GM12872 (cell line): ENCODE measurements around the gene TMEM187.

ENCODE experiments used
- TF ChIP-seq, protein P1 (sequence below): IDR thresholded peaks from 3 replicates; pipeline ENCODE4 v1.5.1; 2011; ENCODE audit warnings: low read depth, mild to moderate bottlenecking, low read length, moderate library complexity; ENCODE audit not compliant: insufficient read depth

Gene TMEM187

DNA sequence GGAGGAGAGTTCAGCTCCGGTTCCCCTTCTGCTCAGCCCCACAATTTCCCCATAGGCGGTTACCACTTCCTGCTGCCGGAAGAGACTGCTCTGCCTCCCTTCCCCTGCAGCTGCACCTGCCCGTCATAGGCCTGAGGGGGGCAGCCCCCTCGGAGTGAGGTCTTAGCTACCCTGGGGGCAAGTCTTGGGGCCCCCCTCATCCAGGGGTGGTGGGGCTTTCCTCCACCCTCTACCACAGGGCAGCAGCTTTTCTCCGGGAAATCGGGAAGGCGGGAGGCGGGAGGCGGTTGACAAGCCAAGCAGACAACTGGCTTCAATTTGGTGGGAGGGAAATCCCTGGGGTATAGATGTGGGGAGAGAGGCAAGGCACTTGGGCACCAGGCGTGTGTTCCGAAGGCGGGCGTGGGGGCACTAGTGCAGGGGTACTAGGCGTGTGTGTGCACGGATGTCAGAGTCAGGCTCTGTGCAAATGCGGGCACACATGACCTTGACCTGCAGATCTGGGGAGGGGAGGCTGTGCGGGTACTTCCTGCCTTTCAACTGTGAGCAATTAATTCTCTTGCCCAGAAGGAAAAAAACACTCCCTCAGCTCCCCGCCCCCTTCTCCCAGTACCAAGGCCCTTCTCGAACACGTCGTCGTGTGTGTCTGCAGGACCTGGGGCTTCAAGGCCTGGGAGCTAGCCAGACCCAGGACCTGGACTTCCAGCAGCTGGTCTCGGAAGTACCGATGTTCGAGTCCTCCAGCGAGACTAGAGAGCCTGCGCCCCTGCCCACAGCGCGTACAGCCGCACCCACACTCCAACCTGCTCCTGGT is 45.5 kb upstream of the TMEM187 start:
- TF ChIP-seq, protein P1, sequence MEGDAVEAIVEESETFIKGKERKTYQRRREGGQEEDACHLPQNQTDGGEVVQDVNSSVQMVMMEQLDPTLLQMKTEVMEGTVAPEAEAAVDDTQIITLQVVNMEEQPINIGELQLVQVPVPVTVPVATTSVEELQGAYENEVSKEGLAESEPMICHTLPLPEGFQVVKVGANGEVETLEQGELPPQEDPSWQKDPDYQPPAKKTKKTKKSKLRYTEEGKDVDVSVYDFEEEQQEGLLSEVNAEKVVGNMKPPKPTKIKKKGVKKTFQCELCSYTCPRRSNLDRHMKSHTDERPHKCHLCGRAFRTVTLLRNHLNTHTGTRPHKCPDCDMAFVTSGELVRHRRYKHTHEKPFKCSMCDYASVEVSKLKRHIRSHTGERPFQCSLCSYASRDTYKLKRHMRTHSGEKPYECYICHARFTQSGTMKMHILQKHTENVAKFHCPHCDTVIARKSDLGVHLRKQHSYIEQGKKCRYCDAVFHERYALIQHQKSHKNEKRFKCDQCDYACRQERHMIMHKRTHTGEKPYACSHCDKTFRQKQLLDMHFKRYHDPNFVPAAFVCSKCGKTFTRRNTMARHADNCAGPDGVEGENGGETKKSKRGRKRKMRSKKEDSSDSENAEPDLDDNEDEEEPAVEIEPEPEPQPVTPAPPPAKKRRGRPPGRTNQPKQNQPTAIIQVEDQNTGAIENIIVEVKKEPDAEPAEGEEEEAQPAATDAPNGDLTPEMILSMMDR = no peak

DNA sequence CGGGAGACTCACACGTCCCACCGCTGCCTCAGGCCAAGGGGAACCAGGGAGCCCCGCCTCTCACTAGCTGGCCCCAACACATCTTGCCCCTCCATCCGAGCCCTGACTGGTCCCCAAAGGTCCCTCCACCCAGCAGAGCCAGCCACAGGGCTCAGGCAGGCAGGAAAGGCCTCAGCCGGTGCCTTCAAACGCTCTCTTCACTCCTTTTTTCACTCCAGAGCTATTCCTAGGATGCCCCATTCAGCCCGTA is 45.0 kb upstream of the TMEM187 start:
- TF ChIP-seq, protein P1 = no peak

DNA sequence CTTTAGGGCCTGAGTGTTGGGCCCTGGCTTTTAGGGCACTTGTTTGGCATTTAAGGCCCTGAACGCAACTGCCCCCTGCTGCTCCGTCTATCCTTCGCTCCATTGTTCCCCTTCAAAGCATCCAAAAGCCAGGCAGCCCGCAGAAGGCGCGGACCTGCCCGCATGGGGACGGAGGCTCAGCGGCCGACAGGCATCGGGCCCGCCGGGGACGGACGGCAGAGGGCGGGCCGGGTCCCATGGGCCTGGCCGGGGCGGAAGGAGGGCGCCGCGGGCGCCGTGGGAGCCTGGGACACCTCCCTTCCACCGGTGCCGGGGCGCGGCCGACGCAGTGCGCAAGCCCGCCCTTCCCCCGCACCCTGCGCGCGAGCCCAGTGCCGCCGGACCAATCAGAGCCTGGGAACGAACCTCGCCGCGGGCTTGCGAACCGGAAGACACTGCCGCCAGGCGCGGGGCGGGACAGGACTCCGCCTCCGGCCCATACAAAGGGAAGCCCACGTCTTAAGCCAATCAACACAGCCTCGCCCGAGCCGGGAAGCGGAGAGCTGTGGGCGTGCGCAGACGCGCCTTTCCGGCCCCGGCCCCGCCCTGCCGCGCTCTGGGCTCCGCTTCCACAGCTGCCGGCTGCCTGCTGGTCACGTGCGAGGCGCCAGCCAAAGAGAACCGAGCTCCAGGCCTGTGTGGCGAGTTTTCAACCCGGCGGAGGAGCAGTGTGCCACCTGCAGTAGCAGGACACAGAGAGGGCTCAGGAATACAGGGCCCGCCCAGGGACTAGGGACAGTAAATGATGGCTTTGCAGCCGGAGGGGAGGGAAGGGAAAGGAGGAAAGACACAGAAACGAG is 44.4 kb upstream of the TMEM187 start:
- TF ChIP-seq, protein P1 = no peak

DNA sequence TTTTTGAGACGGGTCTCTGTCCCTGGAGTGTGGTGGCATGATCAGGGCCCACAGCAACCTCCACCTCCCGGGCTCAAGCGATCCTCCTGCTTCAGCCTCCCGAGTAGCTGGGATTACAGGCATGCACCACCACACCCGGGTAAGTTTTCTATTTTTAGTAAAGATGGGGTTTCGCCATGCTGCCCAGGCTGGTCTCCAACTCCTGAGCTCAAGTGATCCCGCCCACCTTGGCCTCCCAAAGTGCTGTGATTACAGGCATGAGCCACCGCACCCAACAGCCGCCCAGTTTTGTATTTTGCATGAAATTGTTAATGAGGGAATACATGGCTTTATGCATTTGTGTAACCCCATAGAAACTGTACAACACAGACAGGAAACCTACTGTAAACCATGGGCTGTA is 43.7 kb upstream of the TMEM187 start:
- TF ChIP-seq, protein P1 = no peak

DNA sequence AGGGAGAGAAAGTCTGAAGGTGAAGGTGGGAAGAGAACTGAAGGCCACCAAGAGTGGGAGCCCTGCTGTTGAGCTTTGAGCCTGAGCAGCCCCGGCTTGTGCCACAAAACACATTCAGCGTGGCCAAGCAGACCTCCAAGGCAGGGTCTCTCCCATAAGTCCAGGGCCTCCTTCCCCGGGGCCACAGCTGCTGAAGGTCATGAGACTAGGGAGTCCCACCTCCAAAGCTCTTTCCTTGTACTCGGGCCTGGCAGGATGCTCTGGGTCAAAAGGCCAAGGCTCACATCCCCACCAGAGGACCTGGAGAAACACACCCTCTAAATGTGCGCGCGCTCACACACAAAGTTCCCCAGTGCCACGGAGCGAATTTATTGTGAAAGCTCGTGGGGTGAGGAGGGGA is 43.0 kb upstream of the TMEM187 start:
- TF ChIP-seq, protein P1 = no peak

DNA sequence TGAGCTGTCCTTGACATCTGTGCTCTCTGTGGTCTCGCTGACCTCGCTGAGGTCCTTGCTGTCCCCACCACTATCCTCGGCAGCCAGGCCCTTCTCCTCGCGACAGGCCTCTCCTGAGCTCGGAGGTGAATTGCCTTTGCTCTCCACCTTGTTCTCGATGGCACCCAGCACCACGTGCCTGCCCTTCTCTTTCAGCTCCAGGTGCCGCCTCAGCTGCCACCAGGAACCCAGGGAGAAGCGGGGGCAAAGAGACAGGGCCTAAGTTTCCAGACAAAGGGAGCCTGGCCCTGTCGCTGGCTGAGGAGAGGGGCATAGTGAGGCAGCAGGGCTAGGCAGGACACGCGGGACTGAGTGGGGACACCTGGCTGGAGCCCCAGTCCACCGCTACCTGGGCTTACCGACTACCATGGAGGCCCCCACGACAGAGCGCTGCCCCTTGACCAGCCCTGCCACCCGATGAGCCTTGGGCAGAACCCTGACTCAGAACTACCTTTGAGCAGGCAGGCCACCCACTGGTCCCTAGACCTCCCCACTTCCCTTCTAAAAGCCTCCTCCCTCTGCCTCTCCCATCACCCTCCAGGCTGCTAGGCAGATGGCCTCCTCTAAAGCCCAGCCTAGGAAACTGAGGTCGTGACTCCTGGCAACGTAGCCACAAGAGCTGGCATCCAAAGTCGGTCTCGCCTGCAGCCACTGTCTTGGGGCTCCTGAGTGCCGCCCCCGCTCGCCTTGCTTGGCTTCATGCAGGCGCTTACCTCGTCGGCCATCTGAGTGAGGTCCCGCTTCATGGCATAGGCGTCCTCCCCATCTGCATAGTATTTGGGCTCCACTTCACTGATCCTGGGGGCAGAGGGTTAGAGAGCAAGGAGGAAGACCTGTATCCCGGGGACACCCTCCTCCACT is 42.3 kb upstream of the TMEM187 start:
- TF ChIP-seq, protein P1 = no peak

DNA sequence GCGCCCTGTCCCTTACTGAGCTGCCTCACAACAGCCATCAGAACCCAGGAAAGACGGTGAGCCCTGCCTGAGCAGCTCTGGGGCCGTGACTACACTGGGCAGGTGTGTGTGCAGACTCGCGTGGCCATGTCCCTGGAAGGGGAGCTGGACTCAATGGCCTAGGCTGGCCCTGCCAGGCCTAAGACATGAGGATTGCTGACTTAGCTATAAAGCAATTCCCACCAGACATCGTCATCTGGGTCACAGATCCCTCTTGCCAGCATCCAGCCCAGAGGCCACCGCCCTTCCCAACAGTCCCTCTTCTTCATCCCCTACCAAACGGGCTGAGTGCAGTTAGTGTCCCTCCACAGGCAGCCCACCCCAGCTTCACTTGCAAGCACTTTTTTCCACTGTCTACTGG is 41.4 kb upstream of the TMEM187 start:
- TF ChIP-seq, protein P1 = no peak
